PC-3 (cell line): ENCODE data around the gene PHTF2. TPM values are rescaled to one million over a fixed set of nuclear protein-coding genes. Genes with fewer than 3 reads are reported as not detected.

Experiments used
- ATAC-seq: fragments of 200-7000 bp; cut with Tn5 transposase; 2 replicates; pipeline ENCODE4 v1.9.1; 2020; ENCODE audit warnings: mild to moderate bottlenecking, moderate library complexity
- BruUV-seq: library from RNA; stranded (reverse); fragments of 400-500 nt; replicated peaks from 2 replicates; lab custom pipeline; 2021; lab: Mats Ljungman, UMichigan
- CTCF ChIA-PET: fragments of 300-600 bp; sonication (Branson Sonifier 250); formaldehyde crosslinking; loops from one replicate; lab custom pipeline; 2022; ENCODE audit warnings: antibody characterized with exemption; lab: Charles Lee
- POLR2A ChIA-PET: fragments of 300-600 bp; sonication (Branson Sonifier 250); formaldehyde crosslinking; loops from one replicate; lab custom pipeline; 2022; ENCODE audit warnings: antibody characterized with exemption; ENCODE audit not compliant: unreplicated experiment; lab: Charles Lee
- DNase-seq: peaks from one replicate; pipeline ENCODE4 v3.0.0-alpha.2; 2015
- H2AFZ ChIP-seq: fragments of 300-600 bp; sonication (generic); 2 replicates; pipeline ENCODE4 v1.6.0; 2016; ENCODE audit warnings: antibody characterized with exemption, low read length
- H3F3A ChIP-seq: fragments of 300-600 bp; sonication (generic); one replicate; pipeline ENCODE4 v1.6.0; 2017; ENCODE audit warnings: antibody characterized with exemption, low read length, control low read depth, mild to moderate bottlenecking; ENCODE audit not compliant: unreplicated experiment
- H3K27ac ChIP-seq: fragments of 300-600 bp; sonication (generic); 2 replicates; pipeline ENCODE4 v1.5.1; 2016; ENCODE audit warnings: mild to moderate bottlenecking, low read length
- H3K27me3 ChIP-seq: fragments of 300-600 bp; sonication (generic); 2 replicates; pipeline ENCODE4 v1.6.1; 2016; ENCODE audit warnings: low read length, mixed read lengths
- H3K36me3 ChIP-seq: fragments of 300-600 bp; sonication (generic); 2 replicates; pipeline ENCODE4 v1.6.1; 2016; ENCODE audit warnings: low read depth, mixed run types, low read length, mixed read lengths
- H3K4me1 ChIP-seq: fragments of 300-600 bp; sonication (generic); 2 replicates; pipeline ENCODE4 v1.5.1; 2016; ENCODE audit warnings: low read length; ENCODE audit not compliant: insufficient read depth
- H3K4me2 ChIP-seq: fragments of 300-600 bp; sonication (generic); 2 replicates; pipeline ENCODE4 v1.6.0; 2016; ENCODE audit warnings: low read length
- H3K4me3 ChIP-seq: fragments of 300-600 bp; sonication (generic); 2 replicates; pipeline ENCODE4 v1.5.1; 2016; ENCODE audit warnings: mild to moderate bottlenecking, low read length, mixed read lengths
- H3K79me2 ChIP-seq: fragments of 300-600 bp; sonication (generic); 2 replicates; pipeline ENCODE4 v1.6.1; 2017; ENCODE audit warnings: low read length, mixed read lengths
- H3K9ac ChIP-seq: fragments of 300-600 bp; sonication (generic); 2 replicates; pipeline ENCODE4 v1.6.0; 2016; ENCODE audit warnings: mild to moderate bottlenecking, low read length
- H3K9me2 ChIP-seq: fragments of 300-600 bp; sonication (generic); replicated peaks from 2 replicates; pipeline ENCODE4 v1.6.1; 2016; ENCODE audit warnings: mixed run types, low read length, mixed read lengths
- H3K9me3 ChIP-seq: fragments of 300-600 bp; sonication (generic); 2 replicates; pipeline ENCODE4 v1.6.1; 2016; ENCODE audit warnings: low read length, mixed read lengths
- H4K20me1 ChIP-seq: fragments of 300-600 bp; sonication (generic); 2 replicates; pipeline ENCODE4 v1.6.1; 2016; ENCODE audit warnings: low read length, mixed read lengths
- CTCF ChIP-seq: fragments of 300-600 bp; sonication (generic); conservative IDR thresholded peaks from 2 replicates; pipeline ENCODE4 v1.5.1; 2017; ENCODE audit warnings: antibody characterized with exemption, low read depth, mild to moderate bottlenecking, low read length
- EZH2 ChIP-seq: fragments of 300-600 bp; sonication (generic); IDR thresholded peaks from one replicate; pipeline ENCODE4 v1.6.1; 2017; ENCODE audit warnings: antibody characterized with exemption, mild to moderate bottlenecking, low read length; ENCODE audit not compliant: unreplicated experiment
- EZH2phosphoT487 ChIP-seq: fragments of 300-600 bp; sonication (generic); IDR thresholded peaks from 2 replicates; pipeline ENCODE4 v1.6.1; 2018; ENCODE audit warnings: mild to moderate bottlenecking, antibody characterized with exemption, low read length, borderline replicate concordance
- intact Hi-C: fragments of 100-400 bp; cut with micrococcal nuclease; formaldehyde crosslinking; loops from 2 replicates; pipeline ENCODE4 v1.9.0; 2023
- total RNA-seq: library from RNA; depleted of rRNA; stranded (reverse); fragments of >200 nt; gene quantifications from 2 replicates; pipeline ENCODE4 v1.2.3, GENCODE V29; 2014

The PHTF2 gene
- total RNA-seq, 1 experiment from 2014 or later: 20.4 TPM

DNA sequence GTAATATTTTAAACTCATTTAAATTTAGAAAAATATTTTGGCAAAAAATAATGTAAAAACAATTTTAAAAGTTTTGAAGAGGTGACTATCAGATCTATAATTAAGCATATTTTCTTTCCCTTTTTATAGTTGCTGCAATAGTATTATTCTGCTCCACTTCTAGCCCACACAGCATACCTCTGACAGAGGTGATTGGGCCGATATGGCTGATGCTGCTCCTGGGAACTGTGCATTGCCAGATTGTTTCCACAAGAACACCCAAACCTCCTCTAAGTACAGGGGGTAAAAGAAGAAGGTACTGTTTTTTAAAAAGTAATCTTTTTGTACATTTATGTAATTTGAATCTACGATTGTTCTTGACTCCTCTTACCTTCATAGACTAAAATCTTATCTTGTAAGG is 110.1 kb downstream of the PHTF2 start:
- Histone ChIP-seq H3K79me2 (no peaks in the 10 kb centered on the region), H3K4me1 (no peaks in the 10 kb centered on the region), H3K4me2 (no peak overlapping the region), H3K27me3 (no peaks in the 10 kb centered on the region), H3K36me3 (no peaks in the 10 kb centered on the region), H3K9me2 (no peaks in the 10 kb centered on the region), H3F3A (no peaks in the 10 kb centered on the region), H3K27ac (no peak overlapping the region), H3K4me3 (no peak overlapping the region), H3K9ac (no peak overlapping the region), H2AFZ (no peak overlapping the region), H4K20me1 (no peaks in the 10 kb centered on the region), H3K9me3 (no peaks in the 10 kb centered on the region)
- BruUV-seq: no TSS peak
- POLR2A ChIA-PET: no interaction called here
- CTCF ChIA-PET: no interaction called here
- intact Hi-C loops: no loop called here
- DNase-seq (no peak), ATAC-seq (no peak)
- TF ChIP-seq CTCF: no peak
- no peak for TF ChIP-seq EZH2
- no peak for TF ChIP-seq EZH2phosphoT487

DNA sequence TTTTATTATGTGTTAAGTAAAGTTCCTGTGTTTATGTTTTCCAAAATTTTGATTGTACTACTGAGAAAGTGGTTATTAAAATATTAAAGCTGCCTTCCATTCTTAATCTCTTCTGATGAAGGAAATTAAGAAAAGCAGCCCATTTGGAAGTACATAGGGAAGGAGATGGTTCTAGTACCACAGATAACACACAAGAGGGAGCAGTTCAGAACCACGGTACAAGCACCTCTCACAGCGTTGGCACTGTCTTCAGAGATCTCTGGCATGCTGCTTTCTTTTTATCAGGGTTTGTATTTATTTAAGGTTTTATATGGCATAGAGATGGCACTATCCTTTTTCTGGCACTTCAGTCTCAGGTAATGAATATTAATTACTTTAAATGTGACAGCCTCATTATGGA is 111.6 kb downstream of the PHTF2 start:
- ATAC-seq: peak; percentile 71
- no TSS peak for BruUV-seq
- CTCF ChIA-PET: no interaction called here

More for the DNA sequence above, 111.6 kb downstream of the PHTF2 start:
- no peak for DNase-seq
- no peaks in the 10 kb centered on the region for H3K36me3 ChIP-seq
- no peaks in the 10 kb centered on the region for H3F3A ChIP-seq
- no peaks in the 10 kb centered on the region for H3K4me1 ChIP-seq
- intact Hi-C loops: no loop called here
- H3K79me2 ChIP-seq: no peaks in the 10 kb centered on the region
- H2AFZ ChIP-seq: no peak overlapping the region
- no peaks in the 10 kb centered on the region for H3K9me2 ChIP-seq
- H3K9ac ChIP-seq: no peak overlapping the region
- no peak overlapping the region for H3K4me2 ChIP-seq
- POLR2A ChIA-PET: no interaction called here
- no peaks in the 10 kb centered on the region for H3K27me3 ChIP-seq
- H3K4me3 ChIP-seq: no peak overlapping the region
- TF ChIP-seq EZH2phosphoT487 (no peak), CTCF (no peak; the same call in 1 of the 2 replicates), EZH2 (no peak)
- H3K9me3 ChIP-seq: no peaks in the 10 kb centered on the region
- no peak overlapping the region for H3K27ac ChIP-seq
- H4K20me1 ChIP-seq: no peaks in the 10 kb centered on the region
